Fibroblast of mammary gland (primary cell): ENCODE data around the gene NT5DC2.

Experiments
- DNase-seq: peaks from one replicate; pipeline ENCODE4 v3.0.0-alpha.2; 2010; ENCODE audit warnings: low read depth
- H3K4me3 ChIP-seq: 2 replicates; pipeline ENCODE4 v1.5.1; 2011; ENCODE audit warnings: low read depth, mild to moderate bottlenecking, low read length, moderate library complexity; ENCODE audit not compliant: control insufficient read depth
- TF ChIP-seq, protein P1 (sequence below): conservative IDR thresholded peaks from 2 replicates; pipeline ENCODE4 v1.5.1; 2011; ENCODE audit warnings: low read depth, low read length, inconsistent platforms; ENCODE audit not compliant: control insufficient read depth, insufficient read depth

NT5DC2 gene

DNA sequence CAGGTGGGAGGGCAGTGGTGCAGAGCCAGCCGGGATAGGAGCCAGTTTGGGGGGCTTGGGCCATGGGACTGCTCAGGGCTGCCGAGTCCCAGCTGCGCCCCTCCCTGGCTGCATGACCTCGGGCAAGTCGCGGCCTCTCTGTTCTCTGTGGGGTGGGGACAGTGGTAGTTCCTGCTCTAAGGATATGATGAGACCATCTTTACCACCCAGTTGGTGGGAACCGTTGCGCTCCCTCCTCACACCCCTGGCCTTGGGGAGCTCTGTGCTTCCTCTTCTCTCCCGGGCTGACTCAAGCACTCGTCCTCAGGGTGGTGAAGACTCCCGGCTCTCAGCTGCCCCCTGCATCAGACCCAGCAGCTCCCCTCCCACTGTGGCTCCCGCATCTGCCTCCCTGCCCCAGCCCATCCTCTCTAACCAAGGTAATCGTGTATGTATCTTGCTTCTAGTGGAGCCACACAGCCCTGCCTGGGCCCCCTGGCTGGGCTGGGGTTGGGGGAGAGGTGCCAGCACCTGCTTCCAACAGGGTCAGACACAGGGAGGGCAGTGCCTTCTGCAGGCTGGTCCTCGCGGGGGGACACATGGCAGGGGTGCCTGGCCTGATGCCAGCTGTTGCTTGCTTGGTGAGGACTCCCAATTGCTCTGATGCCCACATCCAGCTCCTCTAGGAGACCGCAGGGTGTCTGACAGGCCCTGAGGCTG is 53.6 kb downstream of the NT5DC2 start:
- no peak for DNase-seq
- H3K4me3 ChIP-seq = no peak overlapping the region
- TF ChIP-seq, protein P1, sequence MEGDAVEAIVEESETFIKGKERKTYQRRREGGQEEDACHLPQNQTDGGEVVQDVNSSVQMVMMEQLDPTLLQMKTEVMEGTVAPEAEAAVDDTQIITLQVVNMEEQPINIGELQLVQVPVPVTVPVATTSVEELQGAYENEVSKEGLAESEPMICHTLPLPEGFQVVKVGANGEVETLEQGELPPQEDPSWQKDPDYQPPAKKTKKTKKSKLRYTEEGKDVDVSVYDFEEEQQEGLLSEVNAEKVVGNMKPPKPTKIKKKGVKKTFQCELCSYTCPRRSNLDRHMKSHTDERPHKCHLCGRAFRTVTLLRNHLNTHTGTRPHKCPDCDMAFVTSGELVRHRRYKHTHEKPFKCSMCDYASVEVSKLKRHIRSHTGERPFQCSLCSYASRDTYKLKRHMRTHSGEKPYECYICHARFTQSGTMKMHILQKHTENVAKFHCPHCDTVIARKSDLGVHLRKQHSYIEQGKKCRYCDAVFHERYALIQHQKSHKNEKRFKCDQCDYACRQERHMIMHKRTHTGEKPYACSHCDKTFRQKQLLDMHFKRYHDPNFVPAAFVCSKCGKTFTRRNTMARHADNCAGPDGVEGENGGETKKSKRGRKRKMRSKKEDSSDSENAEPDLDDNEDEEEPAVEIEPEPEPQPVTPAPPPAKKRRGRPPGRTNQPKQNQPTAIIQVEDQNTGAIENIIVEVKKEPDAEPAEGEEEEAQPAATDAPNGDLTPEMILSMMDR = no peak

DNA sequence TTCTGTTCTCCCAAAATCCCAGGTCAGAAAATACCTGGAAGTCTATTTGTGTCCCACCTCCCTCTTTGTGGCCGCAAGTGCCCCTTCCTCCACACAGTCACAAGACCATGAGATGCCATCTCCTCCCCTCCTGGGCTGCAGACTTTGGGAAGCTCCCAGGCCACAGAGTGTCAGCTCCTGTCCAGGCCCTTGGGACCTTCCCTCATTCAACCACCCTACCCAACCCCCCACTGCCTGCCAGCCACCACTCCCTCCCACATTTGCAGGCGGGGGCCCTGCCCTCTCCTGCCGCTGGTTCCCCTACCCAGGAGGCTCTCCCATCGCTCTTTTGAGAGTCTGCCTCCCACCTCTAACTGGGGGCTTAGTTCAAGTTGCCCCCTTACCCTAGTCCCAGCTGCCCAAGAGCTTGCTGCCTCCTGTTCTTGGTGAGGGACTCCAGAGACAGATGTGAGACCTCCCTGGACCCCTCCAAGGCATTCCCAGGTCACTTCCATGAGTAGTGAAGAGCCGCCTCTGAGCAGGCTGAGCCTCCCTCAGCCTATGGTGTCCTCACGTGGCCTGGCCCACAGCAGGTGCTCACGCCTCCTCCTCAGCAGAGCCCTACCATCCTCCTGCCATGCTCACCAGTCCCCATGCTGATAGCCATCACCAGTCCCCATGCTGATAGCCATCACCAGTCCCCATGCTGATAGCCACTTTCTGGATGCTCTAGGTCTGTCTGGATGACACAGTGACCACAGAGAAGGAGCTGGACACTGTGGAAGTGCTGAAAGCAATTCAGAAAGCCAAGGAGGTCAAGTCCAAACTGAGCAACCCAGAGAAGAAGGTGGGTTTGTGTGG is 54.4 kb downstream of the NT5DC2 start:
- TF ChIP-seq, protein P1 = no peak
- DNase-seq = no peak
- H3K4me3 ChIP-seq = no peak overlapping the region

DNA sequence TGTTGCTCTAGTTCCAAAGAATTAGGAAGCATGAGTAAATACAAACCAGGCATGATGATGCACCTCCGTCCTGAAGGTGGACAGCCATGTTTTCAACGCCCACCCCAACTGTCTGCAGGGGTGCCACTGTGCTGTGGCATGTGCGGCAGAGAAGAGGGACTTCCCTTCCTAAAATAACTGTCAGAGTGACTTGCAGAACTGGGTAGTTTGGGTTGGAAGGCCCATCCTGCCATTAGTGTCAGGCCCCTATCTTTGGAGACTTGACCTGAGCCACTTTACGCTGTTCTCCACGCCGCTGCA is 55.9 kb downstream of the NT5DC2 start:
- no peak for DNase-seq
- TF ChIP-seq, protein P1 = no peak
- no peak overlapping the region for H3K4me3 ChIP-seq

DNA sequence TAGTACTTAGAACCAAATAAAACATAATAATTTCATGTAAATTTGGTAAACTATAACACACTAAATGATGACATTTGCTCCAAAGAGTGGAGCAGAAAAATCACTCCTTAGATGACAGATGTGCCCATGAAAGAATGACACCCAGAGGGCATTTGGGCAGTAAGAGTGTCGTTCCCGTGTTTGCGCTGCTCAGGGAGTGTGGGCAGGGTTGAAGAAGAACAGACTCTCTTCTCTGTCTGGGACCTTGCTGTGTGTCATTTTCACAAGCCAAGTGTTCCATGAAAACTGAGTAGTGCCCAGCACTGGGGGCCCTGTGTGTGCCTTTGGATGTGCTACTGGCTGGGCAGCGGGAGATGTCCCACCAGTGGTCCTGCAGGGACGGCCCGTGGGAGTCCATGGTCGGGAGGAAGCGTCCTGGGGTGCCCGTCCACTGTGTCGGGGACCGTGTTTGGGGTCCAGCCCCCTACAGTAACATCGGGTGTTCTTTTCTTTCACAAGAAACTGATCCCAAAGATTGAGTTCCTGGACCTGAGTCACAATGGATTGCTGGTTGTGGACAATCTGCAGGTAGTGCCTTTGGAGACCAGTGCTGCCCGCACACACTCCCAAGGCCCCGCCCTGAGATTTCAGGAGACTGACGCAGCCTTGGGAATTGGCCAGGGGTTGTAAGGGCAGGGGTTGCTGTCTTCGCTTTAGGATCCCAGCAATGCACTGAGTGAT is 56.4 kb downstream of the NT5DC2 start:
- TF ChIP-seq, protein P1 = no peak
- no peak for DNase-seq

More for the DNA sequence above, 56.4 kb downstream of the NT5DC2 start:
- H3K4me3 ChIP-seq = no peak overlapping the region
